ENCODE measurements around the gene SCARB2.

- TF ChIP-seq CTCF (conservative IDR thresholded peaks at IDR 0.05; ENCODE audit: low read length): no peak
- TF ChIP-seq EZH2phosphoT487 (IDR thresholded peaks at IDR 0.05; ENCODE audit: borderline replicate concordance): no peak
These were observed 31.2 kb downstream of the SCARB2 start for GRCh38 chr4:76182463-76182862.

All from Loucy (cell line).